Measurements from ENCODE around the gene PIGU.

DNA sequence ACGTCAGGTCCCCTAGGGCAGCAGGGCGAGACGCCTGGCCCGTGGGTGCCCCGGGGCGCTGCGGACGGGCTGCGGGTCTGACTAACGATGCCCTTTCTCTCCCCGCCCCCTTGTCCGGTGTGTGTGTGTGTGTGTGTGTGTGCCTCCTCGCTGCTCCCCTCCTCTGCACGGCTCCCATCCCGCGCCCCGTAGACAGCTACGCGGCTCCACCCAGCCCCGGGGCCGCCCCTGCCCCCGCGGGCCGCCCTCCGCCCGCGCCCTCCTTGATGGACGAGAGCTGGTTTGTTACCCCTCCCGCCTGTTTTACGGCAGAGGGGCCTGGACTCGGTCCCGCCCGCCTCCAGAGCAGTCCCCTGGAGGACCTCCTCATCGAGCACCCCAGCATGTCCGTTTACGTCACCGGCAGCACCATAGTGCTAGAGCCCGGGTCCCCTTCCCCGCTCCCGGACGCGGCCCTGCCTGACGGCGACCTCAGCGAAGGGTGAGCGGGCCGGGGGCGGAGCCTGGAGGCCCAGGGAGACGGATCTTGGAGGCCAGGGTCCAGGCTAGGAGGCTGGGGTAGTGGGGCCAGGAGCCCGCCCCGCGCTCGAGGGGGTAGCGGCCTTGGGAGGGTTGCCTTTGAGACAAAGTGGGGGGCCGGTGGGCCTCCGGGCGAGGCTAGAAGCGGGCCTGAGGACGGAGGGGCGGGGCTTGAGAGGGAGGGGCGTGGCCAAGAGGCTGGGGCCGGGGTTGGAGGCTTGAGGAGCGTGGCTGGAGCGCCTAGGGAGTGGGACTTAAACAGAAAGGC is 32.3 kb upstream of the PIGU start:
- TF ChIP-seq, protein P1, sequence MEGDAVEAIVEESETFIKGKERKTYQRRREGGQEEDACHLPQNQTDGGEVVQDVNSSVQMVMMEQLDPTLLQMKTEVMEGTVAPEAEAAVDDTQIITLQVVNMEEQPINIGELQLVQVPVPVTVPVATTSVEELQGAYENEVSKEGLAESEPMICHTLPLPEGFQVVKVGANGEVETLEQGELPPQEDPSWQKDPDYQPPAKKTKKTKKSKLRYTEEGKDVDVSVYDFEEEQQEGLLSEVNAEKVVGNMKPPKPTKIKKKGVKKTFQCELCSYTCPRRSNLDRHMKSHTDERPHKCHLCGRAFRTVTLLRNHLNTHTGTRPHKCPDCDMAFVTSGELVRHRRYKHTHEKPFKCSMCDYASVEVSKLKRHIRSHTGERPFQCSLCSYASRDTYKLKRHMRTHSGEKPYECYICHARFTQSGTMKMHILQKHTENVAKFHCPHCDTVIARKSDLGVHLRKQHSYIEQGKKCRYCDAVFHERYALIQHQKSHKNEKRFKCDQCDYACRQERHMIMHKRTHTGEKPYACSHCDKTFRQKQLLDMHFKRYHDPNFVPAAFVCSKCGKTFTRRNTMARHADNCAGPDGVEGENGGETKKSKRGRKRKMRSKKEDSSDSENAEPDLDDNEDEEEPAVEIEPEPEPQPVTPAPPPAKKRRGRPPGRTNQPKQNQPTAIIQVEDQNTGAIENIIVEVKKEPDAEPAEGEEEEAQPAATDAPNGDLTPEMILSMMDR (IDR thresholded peaks at IDR 0.05 in 2 of 3, conservative IDR thresholded peaks at IDR 0.05 in 1 of 3; ENCODE audit: borderline replicate concordance in 1 of 3, insufficient read depth in 1 of 3, low read depth in 2 of 3, low read length in 2 of 3) = no peak
- TF ChIP-seq ZNF274 (IDR thresholded peaks at IDR 0.05; ENCODE audit: low read depth, low read length) = no peak
